NT2/D1 (cell line): Measurements from ENCODE around the gene CTNNA2.

Experiments
- DNase-seq: peaks from one replicate; pipeline ENCODE4 v3.0.0-alpha.2; 2011; ENCODE audit warnings: low read depth, low spot score
- H3K27me3 ChIP-seq: 2 replicates; pipeline ENCODE4 v1.6.0; 2011; ENCODE audit warnings: mild to moderate bottlenecking; ENCODE audit not compliant: insufficient read length, insufficient read depth
- H3K36me3 ChIP-seq: 2 replicates; pipeline ENCODE4 v1.6.1; 2011; ENCODE audit warnings: mild to moderate bottlenecking, low read length, mixed read lengths; ENCODE audit not compliant: insufficient read depth, insufficient read length
- H3K4me1 ChIP-seq: 2 replicates; pipeline ENCODE4 v1.5.1; 2011; ENCODE audit not compliant: insufficient read depth, insufficient read length
- H3K4me3 ChIP-seq: 2 replicates; pipeline ENCODE4 v1.5.1; 2011; ENCODE audit warnings: low read depth; ENCODE audit not compliant: insufficient read length
- H3K9ac ChIP-seq: 2 replicates; pipeline ENCODE4 v1.6.0; 2011; ENCODE audit warnings: low read depth; ENCODE audit not compliant: insufficient read length
- H3K9me3 ChIP-seq: 2 replicates; pipeline ENCODE4 v1.5.1; 2011; ENCODE audit warnings: mild to moderate bottlenecking, low read length; ENCODE audit not compliant: insufficient read depth
- SUZ12 ChIP-seq: IDR thresholded peaks from 2 replicates; pipeline ENCODE4 v1.6.1; 2011; ENCODE audit not compliant: insufficient read length, insufficient read depth; ENCODE audit errors: extremely low read depth
- YY1 ChIP-seq: IDR thresholded peaks from 2 replicates; pipeline ENCODE4 v1.6.1; 2011; ENCODE audit not compliant: insufficient read length, insufficient read depth
- ZNF274 ChIP-seq: IDR thresholded peaks from 2 replicates; pipeline ENCODE4 v1.6.1; 2011; ENCODE audit warnings: mild to moderate bottlenecking, low read depth, low read length

The CTNNA2 gene

GRCh38 chr2:79666430-79666829 lies 153.6 kb downstream of the CTNNA2 start:
- H3K4me3 ChIP-seq, result no peak overlapping the region
- H3K4me1 ChIP-seq, result no peaks in the 10 kb centered on the region
- DNase-seq, result no peak
- no peaks in the 10 kb centered on the region; the same call in 1 of the 2 replicates for H3K9me3 ChIP-seq
- no peaks in the 10 kb centered on the region for H3K36me3 ChIP-seq
- TF ChIP-seq YY1 (no peak), SUZ12 (no peak), ZNF274 (no peak)
- H3K9ac ChIP-seq, result no peak overlapping the region
- H3K27me3 ChIP-seq, result no peaks in the 10 kb centered on the region

- DNase-seq, result no peak
- H3K9me3 ChIP-seq, result no peaks in the 10 kb centered on the region; the same call in 1 of the 2 replicates
- H3K4me1 ChIP-seq, result no peaks in the 10 kb centered on the region
- no peak overlapping the region for H3K4me3 ChIP-seq
- no peaks in the 10 kb centered on the region for H3K27me3 ChIP-seq
- H3K9ac ChIP-seq, result no peak overlapping the region
- no peaks in the 10 kb centered on the region for H3K36me3 ChIP-seq
- TF ChIP-seq YY1 (no peak), SUZ12 (no peak), ZNF274 (no peak)
Observed at GRCh38 chr2:79669714-79670113, 156.9 kb downstream of the CTNNA2 start.

DNA sequence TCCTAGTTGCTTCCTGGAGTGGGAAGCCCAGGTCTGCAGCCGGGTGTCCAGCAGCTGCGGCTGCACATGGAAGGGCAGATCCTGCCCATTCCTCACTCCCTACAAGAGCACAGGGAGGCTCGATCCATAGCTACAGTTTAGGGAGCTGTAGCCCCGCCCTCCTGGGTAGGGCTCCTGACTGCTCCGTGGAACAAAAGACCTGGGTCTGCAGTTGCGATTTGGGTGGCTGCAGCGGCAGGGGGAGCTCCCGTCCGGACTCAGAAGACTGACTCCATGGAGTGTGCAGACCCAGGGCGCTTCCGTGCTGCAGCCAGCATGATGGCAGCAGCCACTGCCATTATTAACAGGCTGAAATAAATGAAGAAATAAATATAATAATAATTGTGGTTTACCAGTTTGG lies 157.3 kb downstream of the CTNNA2 start:
- no peak for DNase-seq
- Histone ChIP-seq H3K4me1 (no peaks in the 10 kb centered on the region), H3K27me3 (no peaks in the 10 kb centered on the region), H3K9ac (no peak overlapping the region), H3K4me3 (no peak overlapping the region), H3K36me3 (no peaks in the 10 kb centered on the region), H3K9me3 (no peaks in the 10 kb centered on the region; the same call in 1 of the 2 replicates)
- TF ChIP-seq YY1, result no peak
- TF ChIP-seq ZNF274, result no peak
- TF ChIP-seq SUZ12, result no peak

- Histone ChIP-seq H3K27me3 (no peaks in the 10 kb centered on the region), H3K4me1 (no peaks in the 10 kb centered on the region), H3K9me3 (no peaks in the 10 kb centered on the region), H3K36me3 (no peaks in the 10 kb centered on the region), H3K9ac (no peak overlapping the region), H3K4me3 (no peak overlapping the region)
- TF ChIP-seq SUZ12, result no peak
- no peak for TF ChIP-seq ZNF274
- no peak for TF ChIP-seq YY1
- DNase-seq, result no peak
Observed at GRCh38 chr2:79686884-79687283, 174.0 kb downstream of the CTNNA2 start.

- Histone ChIP-seq H3K4me3 (no peak overlapping the region), H3K36me3 (no peaks in the 10 kb centered on the region), H3K27me3 (no peaks in the 10 kb centered on the region), H3K9me3 (no peaks in the 10 kb centered on the region), H3K9ac (no peak overlapping the region), H3K4me1 (no peaks in the 10 kb centered on the region)
- TF ChIP-seq ZNF274, result no peak
- TF ChIP-seq YY1, result no peak
- TF ChIP-seq SUZ12, result no peak
- DNase-seq, result no peak
Observed at GRCh38 chr2:79695248-79695647, 182.4 kb downstream of the CTNNA2 start.

GRCh38 chr2:79697200-79697599 lies 184.3 kb downstream of the CTNNA2 start:
- Histone ChIP-seq H3K36me3 (no peaks in the 10 kb centered on the region), H3K9me3 (no peaks in the 10 kb centered on the region), H3K4me3 (no peak overlapping the region), H3K27me3 (no peaks in the 10 kb centered on the region), H3K4me1 (no peaks in the 10 kb centered on the region), H3K9ac (no peak overlapping the region)
- TF ChIP-seq SUZ12 (no peak), ZNF274 (no peak), YY1 (no peak)
- no peak for DNase-seq

DNA sequence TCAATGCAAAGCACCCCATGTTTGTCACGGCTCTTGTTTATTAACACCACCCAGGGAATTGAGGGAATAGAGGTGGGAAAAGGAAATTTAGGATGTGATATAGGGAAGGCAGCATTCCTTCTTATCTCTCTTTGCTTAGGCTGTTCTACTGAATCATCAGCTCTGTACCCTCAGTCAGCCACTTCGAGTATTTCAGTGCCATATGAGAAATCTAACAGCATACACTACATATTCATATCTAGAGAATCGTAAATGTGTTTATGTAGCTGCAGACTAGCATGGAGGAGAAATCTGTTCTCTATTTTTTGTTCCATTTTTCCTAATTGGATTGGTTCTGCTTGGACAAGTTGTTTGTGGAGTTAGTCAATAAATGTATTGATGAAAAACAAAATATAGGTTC lies 187.8 kb downstream of the CTNNA2 start:
- DNase-seq, result no peak
- Histone ChIP-seq H3K36me3 (no peaks in the 10 kb centered on the region), H3K27me3 (no peaks in the 10 kb centered on the region), H3K9me3 (no peaks in the 10 kb centered on the region), H3K4me1 (no peaks in the 10 kb centered on the region), H3K4me3 (no peak overlapping the region), H3K9ac (no peak overlapping the region)
- TF ChIP-seq SUZ12, result no peak
- no peak for TF ChIP-seq YY1
- no peak for TF ChIP-seq ZNF274
